ENCODE results near the gene KRT15. TPM values are rescaled to one million over a fixed set of nuclear protein-coding genes. Genes with fewer than 3 reads are reported as not detected.

Gene KRT15
- total and polyA plus RNA-seq, 2 of the 8 experiments (the other 6 are each of a cell fraction or from before 2014, with no cell fraction given), result 0.11 to 0.13 TPM

GRCh38 chr17:41546819-41547218, 28.1 kb upstream of the KRT15 start (continued):
- no peak for TF ChIP-seq FOSL1 (IDR thresholded peaks at IDR 0.05; ENCODE audit: insufficient read depth, low read depth, low read length)
- no peak for TF ChIP-seq YY1 (IDR thresholded peaks at IDR 0.05; ENCODE audit: low read depth, low read length)
- TF ChIP-seq SIX5 (IDR thresholded peaks at IDR 0.05; ENCODE audit: low read depth, low read length), result no peak
- TF ChIP-seq SP4 (IDR thresholded peaks at IDR 0.05; ENCODE audit: low read length), result no peak
- no peak for TF ChIP-seq EGR1 (IDR thresholded peaks at IDR 0.05; ENCODE audit: borderline replicate concordance, low read depth, low read length)
- no peak for TF ChIP-seq GTF2F1 (IDR thresholded peaks at IDR 0.05; ENCODE audit: borderline replicate concordance, low read depth, low read length)
